Measurements from ENCODE around the gene DNAH9. TPM values are rescaled to one million over a fixed set of nuclear protein-coding genes. Genes with fewer than 3 reads are reported as not detected.

DNAH9 gene
- total RNA-seq, 1 experiment from 2014 or later, result not detected

- DNase-seq (ENCODE audit: low spot score), result no peak
Measured at GRCh38 chr17:11589716-11590115, 8.6 kb upstream of the DNAH9 start.

- DNase-seq (ENCODE audit: low spot score), result no peak
Measured at GRCh38 chr17:11601661-11602060, 3.4 kb downstream of the DNAH9 start.

- no peak for DNase-seq (ENCODE audit: low spot score)
Measured at GRCh38 chr17:11608396-11608795, 10.1 kb downstream of the DNAH9 start.

- DNase-seq (ENCODE audit: low spot score), result no peak
Measured at GRCh38 chr17:11610999-11611566, 12.8 kb downstream of the DNAH9 start.

GRCh38 chr17:11612956-11613355 lies 14.7 kb downstream of the DNAH9 start:
- DNase-seq (ENCODE audit: low spot score), result no peak

GRCh38 chr17:11618861-11619566 lies 20.7 kb downstream of the DNAH9 start:
- peak; percentile 12 for DNase-seq (ENCODE audit: low spot score)

- DNase-seq (ENCODE audit: low spot score), result no peak
Measured at GRCh38 chr17:11622492-11622891, 24.2 kb downstream of the DNAH9 start.

GRCh38 chr17:11624976-11625375 lies 26.7 kb downstream of the DNAH9 start:
- DNase-seq (ENCODE audit: low spot score), result no peak

GRCh38 chr17:11625878-11626277 lies 27.6 kb downstream of the DNAH9 start:
- no peak for DNase-seq (ENCODE audit: low spot score)

GRCh38 chr17:11627301-11627940 lies 29.2 kb downstream of the DNAH9 start:
- no peak for DNase-seq (ENCODE audit: low spot score)

GRCh38 chr17:11628374-11628773 lies 30.1 kb downstream of the DNAH9 start:
- no peak for DNase-seq (ENCODE audit: low spot score)

- DNase-seq (ENCODE audit: low spot score), result no peak
Measured at GRCh38 chr17:11628831-11629230, 30.6 kb downstream of the DNAH9 start.

GRCh38 chr17:11636771-11637170 lies 38.5 kb downstream of the DNAH9 start:
- no peak for DNase-seq (ENCODE audit: low spot score)

- DNase-seq (ENCODE audit: low spot score), result no peak
Measured at GRCh38 chr17:11637796-11638195, 39.5 kb downstream of the DNAH9 start.

- DNase-seq (ENCODE audit: low spot score), result no peak
Measured at GRCh38 chr17:11638700-11639265, 40.5 kb downstream of the DNAH9 start.

- DNase-seq (ENCODE audit: low spot score), result no peak
Measured at GRCh38 chr17:11639736-11640462, 41.6 kb downstream of the DNAH9 start.

GRCh38 chr17:11640463-11640814 lies 42.2 kb downstream of the DNAH9 start:
- DNase-seq (ENCODE audit: low spot score), result no peak

GRCh38 chr17:11641521-11642275 lies 43.4 kb downstream of the DNAH9 start:
- no peak for DNase-seq (ENCODE audit: low spot score)

GRCh38 chr17:11642655-11643054 lies 44.4 kb downstream of the DNAH9 start:
- no peak for DNase-seq (ENCODE audit: low spot score)

GRCh38 chr17:11643851-11644250 lies 45.6 kb downstream of the DNAH9 start:
- DNase-seq (ENCODE audit: low spot score), result no peak
